ENCODE data around the gene ATP2A3.

Gene ATP2A3

DNA sequence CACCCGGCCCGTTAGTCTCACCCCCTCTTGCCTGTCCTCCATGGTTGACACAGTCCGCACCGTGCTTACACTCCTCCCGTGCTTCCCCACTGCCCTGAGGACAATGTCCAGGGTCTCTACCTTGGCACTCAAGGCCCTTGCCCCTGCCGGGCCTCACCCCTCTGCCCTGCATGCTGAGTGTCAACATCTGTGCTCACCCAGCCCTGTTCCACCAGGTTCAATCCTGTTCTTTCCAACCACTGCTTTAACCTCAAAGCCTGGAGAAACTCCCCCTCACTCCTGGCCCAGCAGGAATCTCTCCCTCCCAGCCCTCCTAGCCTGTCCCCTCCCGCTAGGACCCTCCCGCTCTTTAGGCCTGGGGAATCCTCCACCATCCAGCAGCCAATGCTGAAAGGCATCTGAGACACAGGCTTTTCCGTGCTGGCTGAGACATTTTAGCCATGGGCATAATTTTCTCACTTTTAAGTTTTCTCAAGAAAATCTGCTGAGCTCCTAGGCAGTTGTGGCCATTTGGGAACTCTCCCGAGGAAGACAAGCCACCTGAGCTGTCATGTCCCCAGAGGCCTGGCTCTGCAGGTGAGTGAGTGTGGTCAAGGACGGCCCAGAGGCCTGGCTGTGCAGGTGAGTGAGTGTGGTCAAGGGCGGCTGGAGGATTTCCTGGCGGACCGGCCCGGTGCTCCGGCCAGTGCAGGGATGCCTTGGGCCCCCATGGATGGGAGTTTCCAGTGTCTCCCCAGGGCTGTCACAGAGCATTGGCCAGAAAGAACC lies 37.2 kb downstream of the ATP2A3 start:
- no peak for TF ChIP-seq GABPA (IDR thresholded peaks at IDR 0.05; ENCODE audit: low read depth)
- H3K27me3 ChIP-seq (ENCODE audit: insufficient read depth, poor library complexity, severe bottlenecking) = no peaks in the 10 kb centered on the region
- no peak for DNase-seq (ENCODE audit: low read depth in 1 of 2, low spot score in 1 of 2)
- H3K27ac ChIP-seq (replicated peaks) = no peak overlapping the region
- H3K4me3 ChIP-seq (replicated peaks; ENCODE audit: insufficient read depth, low read length) = no peak overlapping the region

DNA sequence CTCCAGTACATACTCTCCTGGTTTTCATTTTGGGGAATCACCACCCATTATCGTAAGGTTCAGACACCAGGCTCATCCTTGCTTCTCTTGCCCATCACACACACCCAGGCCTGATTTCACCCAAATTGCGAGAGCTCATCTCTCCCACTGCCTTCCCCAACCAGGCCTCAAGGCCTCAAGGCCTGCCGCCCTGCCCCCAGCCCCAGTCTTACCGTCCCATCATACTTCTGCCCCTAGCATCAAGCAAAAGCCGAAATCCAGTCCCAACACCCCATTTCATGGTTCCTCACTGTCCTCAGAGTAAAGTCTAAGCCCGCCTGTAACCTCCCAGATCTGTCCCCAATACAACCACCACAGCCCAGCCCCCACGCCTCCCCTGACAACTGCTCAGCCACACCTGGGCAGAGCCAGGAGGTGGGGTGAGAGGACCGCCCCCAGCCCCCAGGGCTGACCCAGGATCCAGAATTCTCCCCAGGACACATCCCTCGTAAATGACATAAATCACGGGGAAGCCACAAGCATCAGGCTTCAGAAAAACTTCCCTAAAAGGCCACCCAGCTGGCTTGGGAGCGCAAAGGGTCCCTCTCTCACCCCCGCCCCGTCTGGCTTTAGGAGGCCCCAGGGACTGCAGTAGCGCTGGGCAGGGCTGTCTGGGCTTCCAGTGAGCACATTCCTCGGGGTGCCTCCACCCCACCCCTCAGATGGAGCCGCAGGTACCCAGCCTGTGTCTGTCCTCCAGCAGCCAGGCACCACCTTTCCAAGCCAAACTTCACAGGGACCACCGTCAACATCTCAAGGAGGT lies 38.4 kb downstream of the ATP2A3 start:
- no peak for DNase-seq (ENCODE audit: low read depth in 1 of 2, low spot score in 1 of 2)
- Histone ChIP-seq H3K4me3 (replicated peaks; ENCODE audit: insufficient read depth, low read length) (no peak overlapping the region), H3K27ac (replicated peaks) (no peak overlapping the region), H3K27me3 (ENCODE audit: insufficient read depth, poor library complexity, severe bottlenecking) (no peaks in the 10 kb centered on the region)
- TF ChIP-seq POLR2AphosphoS5 (IDR thresholded peaks at IDR 0.05; ENCODE audit: low read depth) = no peak
- no peak for TF ChIP-seq GABPA (IDR thresholded peaks at IDR 0.05; ENCODE audit: low read depth)
- no peak for TF ChIP-seq SPI1 (IDR thresholded peaks at IDR 0.05; ENCODE audit: borderline replicate concordance, low read depth)
- TF ChIP-seq, protein P1, sequence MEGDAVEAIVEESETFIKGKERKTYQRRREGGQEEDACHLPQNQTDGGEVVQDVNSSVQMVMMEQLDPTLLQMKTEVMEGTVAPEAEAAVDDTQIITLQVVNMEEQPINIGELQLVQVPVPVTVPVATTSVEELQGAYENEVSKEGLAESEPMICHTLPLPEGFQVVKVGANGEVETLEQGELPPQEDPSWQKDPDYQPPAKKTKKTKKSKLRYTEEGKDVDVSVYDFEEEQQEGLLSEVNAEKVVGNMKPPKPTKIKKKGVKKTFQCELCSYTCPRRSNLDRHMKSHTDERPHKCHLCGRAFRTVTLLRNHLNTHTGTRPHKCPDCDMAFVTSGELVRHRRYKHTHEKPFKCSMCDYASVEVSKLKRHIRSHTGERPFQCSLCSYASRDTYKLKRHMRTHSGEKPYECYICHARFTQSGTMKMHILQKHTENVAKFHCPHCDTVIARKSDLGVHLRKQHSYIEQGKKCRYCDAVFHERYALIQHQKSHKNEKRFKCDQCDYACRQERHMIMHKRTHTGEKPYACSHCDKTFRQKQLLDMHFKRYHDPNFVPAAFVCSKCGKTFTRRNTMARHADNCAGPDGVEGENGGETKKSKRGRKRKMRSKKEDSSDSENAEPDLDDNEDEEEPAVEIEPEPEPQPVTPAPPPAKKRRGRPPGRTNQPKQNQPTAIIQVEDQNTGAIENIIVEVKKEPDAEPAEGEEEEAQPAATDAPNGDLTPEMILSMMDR (IDR thresholded peaks at IDR 0.05; ENCODE audit: insufficient read depth, low read length) = no peak
- TF ChIP-seq, protein P2, sequence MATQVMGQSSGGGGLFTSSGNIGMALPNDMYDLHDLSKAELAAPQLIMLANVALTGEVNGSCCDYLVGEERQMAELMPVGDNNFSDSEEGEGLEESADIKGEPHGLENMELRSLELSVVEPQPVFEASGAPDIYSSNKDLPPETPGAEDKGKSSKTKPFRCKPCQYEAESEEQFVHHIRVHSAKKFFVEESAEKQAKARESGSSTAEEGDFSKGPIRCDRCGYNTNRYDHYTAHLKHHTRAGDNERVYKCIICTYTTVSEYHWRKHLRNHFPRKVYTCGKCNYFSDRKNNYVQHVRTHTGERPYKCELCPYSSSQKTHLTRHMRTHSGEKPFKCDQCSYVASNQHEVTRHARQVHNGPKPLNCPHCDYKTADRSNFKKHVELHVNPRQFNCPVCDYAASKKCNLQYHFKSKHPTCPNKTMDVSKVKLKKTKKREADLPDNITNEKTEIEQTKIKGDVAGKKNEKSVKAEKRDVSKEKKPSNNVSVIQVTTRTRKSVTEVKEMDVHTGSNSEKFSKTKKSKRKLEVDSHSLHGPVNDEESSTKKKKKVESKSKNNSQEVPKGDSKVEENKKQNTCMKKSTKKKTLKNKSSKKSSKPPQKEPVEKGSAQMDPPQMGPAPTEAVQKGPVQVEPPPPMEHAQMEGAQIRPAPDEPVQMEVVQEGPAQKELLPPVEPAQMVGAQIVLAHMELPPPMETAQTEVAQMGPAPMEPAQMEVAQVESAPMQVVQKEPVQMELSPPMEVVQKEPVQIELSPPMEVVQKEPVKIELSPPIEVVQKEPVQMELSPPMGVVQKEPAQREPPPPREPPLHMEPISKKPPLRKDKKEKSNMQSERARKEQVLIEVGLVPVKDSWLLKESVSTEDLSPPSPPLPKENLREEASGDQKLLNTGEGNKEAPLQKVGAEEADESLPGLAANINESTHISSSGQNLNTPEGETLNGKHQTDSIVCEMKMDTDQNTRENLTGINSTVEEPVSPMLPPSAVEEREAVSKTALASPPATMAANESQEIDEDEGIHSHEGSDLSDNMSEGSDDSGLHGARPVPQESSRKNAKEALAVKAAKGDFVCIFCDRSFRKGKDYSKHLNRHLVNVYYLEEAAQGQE (IDR thresholded peaks at IDR 0.05; ENCODE audit: insufficient replicate concordance, low read depth) = no peak

DNA sequence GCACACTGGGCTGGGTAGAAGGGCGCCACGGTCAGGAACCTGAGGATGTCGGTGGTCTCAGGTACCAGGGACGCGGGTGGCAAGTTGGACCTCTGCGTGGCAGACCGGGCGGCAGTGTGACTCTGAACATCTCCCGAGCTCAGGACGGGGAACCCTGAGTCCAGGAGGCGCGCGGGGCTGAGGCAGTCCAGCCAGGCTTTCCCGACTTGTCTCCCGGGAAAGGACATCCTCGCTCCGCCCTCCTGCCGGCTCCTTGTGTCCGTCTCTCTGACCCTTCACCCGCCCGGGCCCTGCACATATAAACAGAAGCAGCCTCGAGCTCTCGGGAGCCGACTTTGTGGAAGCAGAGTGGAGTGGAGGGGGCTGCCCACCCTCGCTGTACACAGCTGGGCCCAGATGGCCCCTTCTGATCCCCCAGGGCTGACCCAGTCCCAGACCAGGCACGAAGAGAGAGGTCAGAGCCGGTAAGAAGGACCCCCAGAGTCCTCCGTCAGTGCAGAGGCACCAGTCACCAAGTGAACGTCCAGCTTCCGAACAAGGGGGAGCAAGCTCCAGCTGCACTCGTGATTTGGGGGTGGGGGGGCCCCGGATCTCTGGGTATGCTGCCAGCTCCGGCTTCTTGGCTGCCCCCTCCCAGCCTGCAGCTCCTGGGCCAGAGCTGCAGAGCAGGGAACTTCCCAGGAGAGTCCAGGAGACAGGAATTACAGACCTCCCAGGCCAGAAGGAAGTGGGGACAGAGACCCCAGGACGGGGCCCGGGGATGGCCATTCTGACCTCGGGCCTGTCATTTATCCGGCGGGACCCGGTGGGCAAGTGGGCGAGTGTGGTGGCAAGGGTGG lies 39.5 kb downstream of the ATP2A3 start:
- no peak overlapping the region for H3K4me3 ChIP-seq (replicated peaks; ENCODE audit: insufficient read depth, low read length)
- TF ChIP-seq GABPA (IDR thresholded peaks at IDR 0.05; ENCODE audit: low read depth) = no peak
- TF ChIP-seq, protein P1 (IDR thresholded peaks at IDR 0.05; ENCODE audit: insufficient read depth, low read length) = no peak
- TF ChIP-seq POLR2AphosphoS5 (IDR thresholded peaks at IDR 0.05; ENCODE audit: low read depth) = no peak
- TF ChIP-seq, protein P2 (IDR thresholded peaks at IDR 0.05; ENCODE audit: insufficient replicate concordance, low read depth) = no peak
- no peak for TF ChIP-seq SPI1 (IDR thresholded peaks at IDR 0.05; ENCODE audit: borderline replicate concordance, low read depth)
- no peak overlapping the region for H3K27ac ChIP-seq (replicated peaks)
- DNase-seq (ENCODE audit: low read depth in 1 of 2, low spot score in 1 of 2) = no peak
- no peaks in the 10 kb centered on the region for H3K27me3 ChIP-seq (ENCODE audit: insufficient read depth, poor library complexity, severe bottlenecking)

Data from HL-60 (cell line).